ENCODE results near the gene TMEM52.

- TF ChIP-seq CTCF (IDR thresholded peaks at IDR 0.05), result no peak
- no peak for TF ChIP-seq POLR2A (IDR thresholded peaks at IDR 0.05)
These were observed 25.1 kb downstream of the TMEM52 start for GRCh38 chr1:1893997-1894353.
